Ascending aorta (tissue), 2 donors: ENCODE measurements around the gene PSENEN. TPM values are rescaled to one million over a fixed set of nuclear protein-coding genes. Genes with fewer than 3 reads are reported as not detected.

ENCODE experiments used
- DNase-seq, 2 donors: peaks; one replicate each; pipeline ENCODE4 v3.0.0-alpha.2; 2019; ENCODE audit warnings: low spot score in 2 of 2
- H3K27ac ChIP-seq, 2 donors: fragments of 200-600 bp; sonication (generic); one replicate each; pipeline ENCODE4 v1.5.1; 2016 to 2017; ENCODE audit warnings: mild to moderate bottlenecking in 1 of 2
- H3K27me3 ChIP-seq: fragments of 200-600 bp; sonication (generic); one replicate; pipeline ENCODE4 v1.5.1; 2017
- H3K36me3 ChIP-seq, 2 donors: fragments of 200-600 bp; sonication (generic); one replicate each; pipeline ENCODE4 v1.5.1; 2016
- H3K4me1 ChIP-seq, 2 donors: fragments of 200-600 bp; sonication (generic); one replicate each; pipeline ENCODE4 v1.5.1; 2016 to 2017; ENCODE audit warnings: mild to moderate bottlenecking in 1 of 2
- H3K4me3 ChIP-seq, 2 donors: fragments of 200-600 bp; sonication (generic); one replicate each; pipeline ENCODE4 v1.5.1; 2016 to 2017; ENCODE audit warnings: mild to moderate bottlenecking in 1 of 2
- H3K9me3 ChIP-seq, 2 donors: fragments of 200-600 bp; sonication (generic); one replicate each; pipeline ENCODE4 v1.5.1; 2016
- intact Hi-C: fragments of 100-400 bp; cut with DNase I; formaldehyde crosslinking; loops from one replicate; pipeline ENCODE4 v1.15.1; 2023
- total RNA-seq: library from RNA; depleted of rRNA; stranded (reverse); fragments of >200 nt; gene quantifications from one replicate; pipeline ENCODE4 v1.1.0, GENCODE V29; 2016
- TF ChIP-seq, protein P1 (sequence below), 3 experiments: fragments of 200-600 bp in 2 of 3; fragments of 450-650 bp in 1 of 3; sonication (generic) in 2 of 3; IDR thresholded peaks; one replicate each; pipeline ENCODE4 v1.5.1; 2016 to 2019; ENCODE audit warnings: antibody characterized with exemption in 3 of 3, mild to moderate bottlenecking in 1 of 3, moderate library complexity in 1 of 3

Gene PSENEN
- 110 TPM for total RNA-seq

DNA sequence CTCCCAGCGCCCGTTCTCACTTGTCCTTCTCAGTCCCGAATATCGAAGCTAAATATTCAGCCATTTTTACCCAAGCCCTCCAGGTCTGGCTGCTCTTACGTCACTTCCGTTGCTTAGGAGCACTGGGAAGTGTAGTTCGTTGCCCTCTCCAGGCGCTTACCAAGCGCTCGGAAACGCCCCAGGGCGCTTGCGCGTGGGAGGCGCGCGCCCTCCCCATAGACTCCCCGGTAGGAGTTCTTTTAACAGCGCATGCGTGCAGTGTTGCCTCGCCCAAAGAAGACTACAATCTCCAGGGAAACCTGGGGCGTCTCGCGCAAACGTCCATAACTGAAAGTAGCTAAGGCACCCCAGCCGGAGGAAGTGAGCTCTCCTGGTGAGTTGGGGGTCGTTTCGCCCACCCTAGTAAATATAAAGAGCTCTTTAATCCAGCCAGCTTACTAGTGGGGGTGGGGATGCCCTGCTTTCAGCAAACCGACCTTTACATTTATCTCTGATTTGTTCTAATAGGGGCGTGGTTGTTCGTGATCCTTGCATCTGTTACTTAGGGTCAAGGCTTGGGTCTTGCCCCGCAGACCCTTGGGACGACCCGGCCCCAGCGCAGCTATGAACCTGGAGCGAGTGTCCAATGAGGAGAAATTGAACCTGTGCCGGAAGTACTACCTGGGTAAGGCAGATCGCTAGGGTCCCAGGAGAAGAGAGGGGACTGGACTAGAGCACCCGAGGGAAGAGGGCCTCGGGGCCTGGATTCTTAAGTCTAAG, at the start of gene PSENEN, which contains the start of gene U2AF1L4:
TSS of gene PSENEN (plus strand) at position 324 of the 759 bp plus-strand sequence. CDS start at position 604, 280 bp downstream.
TSS of gene U2AF1L4 (minus strand) at position 91 of the 759 bp plus-strand sequence. CDS start at position 64, 27 bp downstream.
- peak within 1 kb of the TSS; percentile 74 to 92 for H3K4me3 ChIP-seq
- intact Hi-C loops, result loop anchor here (2.0 to 10.0 kb wide), 5 partner anchors 29 to 601 kb away; partner anchors contain the start of genes ARHGAP33, FXYD7, OVOL3 and POLR2I
- no peaks in the 10 kb centered on the region for H3K9me3 ChIP-seq
- peak within 1 kb of the TSS; percentile 99 to 100 for H3K27ac ChIP-seq
- no peaks in the 10 kb centered on the region for H3K27me3 ChIP-seq
- peaks cover 5 to 33% of the 10 kb centered on the region in 2 donors for H3K4me1 ChIP-seq
- no peaks in the 10 kb centered on the region for H3K36me3 ChIP-seq
- DNase-seq, result peak; percentile 96 to 100
- TF ChIP-seq, protein P1, sequence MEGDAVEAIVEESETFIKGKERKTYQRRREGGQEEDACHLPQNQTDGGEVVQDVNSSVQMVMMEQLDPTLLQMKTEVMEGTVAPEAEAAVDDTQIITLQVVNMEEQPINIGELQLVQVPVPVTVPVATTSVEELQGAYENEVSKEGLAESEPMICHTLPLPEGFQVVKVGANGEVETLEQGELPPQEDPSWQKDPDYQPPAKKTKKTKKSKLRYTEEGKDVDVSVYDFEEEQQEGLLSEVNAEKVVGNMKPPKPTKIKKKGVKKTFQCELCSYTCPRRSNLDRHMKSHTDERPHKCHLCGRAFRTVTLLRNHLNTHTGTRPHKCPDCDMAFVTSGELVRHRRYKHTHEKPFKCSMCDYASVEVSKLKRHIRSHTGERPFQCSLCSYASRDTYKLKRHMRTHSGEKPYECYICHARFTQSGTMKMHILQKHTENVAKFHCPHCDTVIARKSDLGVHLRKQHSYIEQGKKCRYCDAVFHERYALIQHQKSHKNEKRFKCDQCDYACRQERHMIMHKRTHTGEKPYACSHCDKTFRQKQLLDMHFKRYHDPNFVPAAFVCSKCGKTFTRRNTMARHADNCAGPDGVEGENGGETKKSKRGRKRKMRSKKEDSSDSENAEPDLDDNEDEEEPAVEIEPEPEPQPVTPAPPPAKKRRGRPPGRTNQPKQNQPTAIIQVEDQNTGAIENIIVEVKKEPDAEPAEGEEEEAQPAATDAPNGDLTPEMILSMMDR (IDR thresholded peaks at IDR 0.05), result no peak

DNA sequence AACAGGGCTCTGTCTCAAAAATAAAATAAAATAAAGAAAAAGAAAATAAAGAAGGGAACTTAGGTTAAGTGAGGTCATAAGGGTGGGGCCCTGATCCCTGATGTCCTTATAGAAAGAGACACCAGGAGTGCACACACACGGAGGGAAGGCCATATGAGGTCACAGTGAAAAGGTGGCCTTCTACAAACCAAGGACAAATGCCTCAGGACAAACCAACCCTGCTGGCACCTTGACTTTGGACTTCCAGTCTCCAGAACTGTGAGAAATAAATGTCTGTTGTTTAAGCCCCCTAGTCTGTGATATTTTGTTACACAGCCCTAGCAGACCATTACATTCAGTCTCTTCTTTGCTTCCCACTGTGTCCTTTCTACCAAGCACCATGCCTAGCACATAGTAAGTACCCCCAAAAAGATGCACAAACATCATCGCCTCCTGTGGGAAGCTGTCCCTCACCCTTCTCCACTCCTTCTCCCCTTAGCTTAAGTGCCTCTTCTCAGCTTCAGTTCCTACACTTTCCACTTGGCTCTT, 49.5 kb upstream of the PSENEN start:
- no peaks in the 10 kb centered on the region for H3K36me3 ChIP-seq
- no peak overlapping the region for H3K27ac ChIP-seq
- TF ChIP-seq, protein P1 (IDR thresholded peaks at IDR 0.05), result no peak
- intact Hi-C loops, result no loop called here
- no peaks in the 10 kb centered on the region for H3K27me3 ChIP-seq
- H3K9me3 ChIP-seq, result no peaks in the 10 kb centered on the region
- no peak for DNase-seq
- H3K4me3 ChIP-seq, result no peak overlapping the region
- H3K4me1 ChIP-seq, result no peaks in the 10 kb centered on the region

DNA sequence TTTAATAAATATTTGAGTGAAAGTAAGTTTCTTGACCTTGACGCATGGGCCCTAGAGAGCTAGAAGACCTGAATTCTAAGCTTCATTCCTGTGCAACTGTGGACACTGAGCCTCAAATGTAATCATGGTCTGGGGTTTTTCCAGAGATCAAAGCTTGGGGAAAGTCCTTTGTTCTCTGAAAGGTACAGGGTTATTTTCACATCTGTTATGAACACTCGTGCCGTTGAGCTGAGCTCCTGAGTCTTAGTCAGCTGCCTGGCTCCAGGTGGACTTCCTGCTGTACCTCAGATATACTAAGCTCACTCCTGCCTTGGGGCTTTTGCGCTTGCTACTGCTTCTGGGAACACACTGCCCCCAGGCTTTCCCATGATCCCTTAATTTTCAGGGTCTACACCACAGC, 48.6 kb upstream of the PSENEN start:
- H3K36me3 ChIP-seq, result no peaks in the 10 kb centered on the region
- H3K4me1 ChIP-seq, result peaks cover 0 to under 1% of the 10 kb centered on the region in 2 donors
- DNase-seq, result no peak
- TF ChIP-seq, protein P1 (IDR thresholded peaks at IDR 0.05), result no peak
- intact Hi-C loops, result no loop called here
- H3K27me3 ChIP-seq, result no peaks in the 10 kb centered on the region
- H3K9me3 ChIP-seq, result no peaks in the 10 kb centered on the region
- H3K27ac ChIP-seq, result no peak overlapping the region
- H3K4me3 ChIP-seq, result no peak overlapping the region

- Histone ChIP-seq H3K27me3 (no peaks in the 10 kb centered on the region), H3K36me3 (no peaks in the 10 kb centered on the region), H3K9me3 (no peaks in the 10 kb centered on the region), H3K4me3 (peak overlapping the region; percentile 64 to 65), H3K4me1 (peaks cover 2 to 3% of the 10 kb centered on the region in 2 donors), H3K27ac (no peak overlapping the region)
- intact Hi-C loops, result loop anchor here (1.0 to 5.0 kb wide), 5 partner anchors 15 to 75 kb away; partner anchors contain the start of genes ARHGAP33 and PROSER3
- TF ChIP-seq, protein P1 (IDR thresholded peaks at IDR 0.05), result no peak
- peak; percentile 94 to 98 for DNase-seq
Measured at GRCh38 chr19:35702223-35703012, 43.0 kb upstream of the PSENEN start.

DNA sequence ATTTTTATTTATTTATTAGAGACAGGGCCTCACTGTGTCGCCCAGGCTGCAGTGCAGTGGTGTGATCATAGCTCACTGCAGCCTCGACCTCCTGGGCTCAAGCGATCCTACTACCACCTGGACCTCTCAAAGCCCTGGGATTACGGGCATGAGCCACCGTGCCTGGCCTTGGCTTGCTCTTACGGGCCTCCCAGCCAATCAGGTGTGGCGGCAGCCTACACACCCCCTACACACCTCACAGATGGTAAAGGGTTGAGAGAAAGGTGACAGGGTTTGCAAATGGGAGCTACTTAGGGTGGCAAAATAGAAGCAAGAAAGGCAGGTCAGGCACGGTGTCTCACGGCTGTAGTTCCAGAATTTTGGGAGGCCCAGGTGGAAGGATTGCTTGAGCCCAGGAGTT, 42.1 kb upstream of the PSENEN start:
- Histone ChIP-seq H3K4me3 (peak overlapping the region in 1 of 2 donors; percentile 65), H3K9me3 (no peaks in the 10 kb centered on the region), H3K27me3 (no peaks in the 10 kb centered on the region), H3K4me1 (peaks cover 2 to 3% of the 10 kb centered on the region in 2 donors), H3K36me3 (no peaks in the 10 kb centered on the region), H3K27ac (no peak overlapping the region)
- intact Hi-C loops, result loop anchor here (2.0 to 5.0 kb wide), 2 partner anchors 59 to 74 kb away; partner anchors contain the start of gene ARHGAP33
- TF ChIP-seq, protein P1 (IDR thresholded peaks at IDR 0.05), result no peak
- DNase-seq, result no peak
